ENCODE measurements around the gene LMAN1. TPM values are rescaled to one million over a fixed set of nuclear protein-coding genes. Genes with fewer than 3 reads are reported as not detected.

LMAN1 gene
- total and polyA plus RNA-seq, 2 donors (not counting 3 experiments of a cell fraction or from before 2014, with no cell fraction given) = 43.8 to 92.5 TPM

- no peak for FAIRE-seq
- Histone ChIP-seq H3K9me1 (replicated peaks; ENCODE audit: control insufficient read depth, extremely low read depth, insufficient read depth, low read length) (no peaks in the 10 kb centered on the region), H3K27me3 (ENCODE audit: control insufficient read depth in 2 of 2, insufficient read depth in 2 of 2, low read length in 2 of 2) (peaks cover 0 to 7% of the 10 kb centered on the region in 2 experiments), H3K79me2 (ENCODE audit: control insufficient read depth, insufficient read depth, low read length) (no peaks in the 10 kb centered on the region), H3K9ac (replicated peaks; ENCODE audit: extremely low read depth, insufficient read depth, low read length) (no peak overlapping the region), H2AFZ (ENCODE audit: low read depth, low read length) (no peak overlapping the region), H3K4me2 (ENCODE audit: insufficient read depth, low read length) (no peak overlapping the region), H3K4me3 (replicated peaks in 1 of 3; ENCODE audit: insufficient read depth in 1 of 3, low read depth in 1 of 3, low read length in 3 of 3) (no peak overlapping the region), H3K4me1 (ENCODE audit: control insufficient read depth, extremely low read depth, insufficient read depth, low read length) (no peaks in the 10 kb centered on the region), H4K20me1 (replicated peaks; ENCODE audit: control insufficient read depth, extremely low read depth, insufficient read depth, low read length) (no peaks in the 10 kb centered on the region), H3K36me3 (ENCODE audit: control insufficient read depth in 2 of 2, extremely low read depth in 1 of 2, insufficient read depth in 2 of 2, low read length in 2 of 2) (no peaks in the 10 kb centered on the region), H3K9me3 (replicated peaks; ENCODE audit: control insufficient read depth, insufficient read depth, low read length) (no peaks in the 10 kb centered on the region), H3K27ac (ENCODE audit: insufficient read depth, low read depth, low read length) (no peak overlapping the region)
- intact Hi-C loops (cut with micrococcal nuclease) = no loop called here
- ChIA-PET CTCF (interaction anchor here (0.6 to 4.0 kb wide), 2 partner anchors 17 to 137 kb away, joined by 3 to 20 read pairs; no protein-coding TSS in a partner anchor), POLR2A (no interaction called here)
- no TSS peak for BruUV-seq (replicated peaks)
- dilution Hi-C loops (cut with MboI; ENCODE audit: extremely low pct_ligation_motif_present, low sequenced_read_pairs) = no loop called here
- DNase-seq (ENCODE audit: low read depth, low spot score) = no peak
- TF ChIP-seq EZH2 (IDR thresholded peaks at IDR 0.05; ENCODE audit: borderline replicate concordance, low read depth, low read length, severe bottlenecking) (no peak), POLR2AphosphoS5 (IDR thresholded peaks at IDR 0.05; ENCODE audit: insufficient read depth, low read depth, low read length) (no peak), MYC (IDR thresholded peaks at IDR 0.05; ENCODE audit: low read depth, low read length) (no peak), CTCF (IDR thresholded peaks at IDR 0.05; ENCODE audit: extremely low read depth in 1 of 2, insufficient read depth in 1 of 2, low read depth in 1 of 2, low read length in 2 of 2) (no peak), POLR2A (IDR thresholded peaks at IDR 0.05; ENCODE audit: low read depth, low read length) (no peak), GATA2 (IDR thresholded peaks at IDR 0.05; ENCODE audit: insufficient read depth, insufficient read length, low read depth, low read length) (no peak), FOS (IDR thresholded peaks at IDR 0.05; ENCODE audit: borderline replicate concordance, insufficient read depth, low read length) (no peak), MAX (IDR thresholded peaks at IDR 0.05; ENCODE audit: insufficient read depth, insufficient read length) (no peak)
Measured at GRCh38 chr18:59385191-59385590, 26.1 kb upstream of the LMAN1 start.

All from endothelial cell of umbilical vein (primary cell).